IPS DF 19.7 (cell line): Measurements from ENCODE around the gene CHRD.
"Not testable (repeated sequence)": the region's sequence is repeated elsewhere in the genome, so short reads cannot be mapped to it uniquely, and the experiment has no call there.

ENCODE experiments used
- DNase-seq: peaks from one replicate; pipeline ENCODE4 v3.0.0-alpha.2; 2013; ENCODE audit warnings: low read depth, low spot score

The CHRD gene

DNA sequence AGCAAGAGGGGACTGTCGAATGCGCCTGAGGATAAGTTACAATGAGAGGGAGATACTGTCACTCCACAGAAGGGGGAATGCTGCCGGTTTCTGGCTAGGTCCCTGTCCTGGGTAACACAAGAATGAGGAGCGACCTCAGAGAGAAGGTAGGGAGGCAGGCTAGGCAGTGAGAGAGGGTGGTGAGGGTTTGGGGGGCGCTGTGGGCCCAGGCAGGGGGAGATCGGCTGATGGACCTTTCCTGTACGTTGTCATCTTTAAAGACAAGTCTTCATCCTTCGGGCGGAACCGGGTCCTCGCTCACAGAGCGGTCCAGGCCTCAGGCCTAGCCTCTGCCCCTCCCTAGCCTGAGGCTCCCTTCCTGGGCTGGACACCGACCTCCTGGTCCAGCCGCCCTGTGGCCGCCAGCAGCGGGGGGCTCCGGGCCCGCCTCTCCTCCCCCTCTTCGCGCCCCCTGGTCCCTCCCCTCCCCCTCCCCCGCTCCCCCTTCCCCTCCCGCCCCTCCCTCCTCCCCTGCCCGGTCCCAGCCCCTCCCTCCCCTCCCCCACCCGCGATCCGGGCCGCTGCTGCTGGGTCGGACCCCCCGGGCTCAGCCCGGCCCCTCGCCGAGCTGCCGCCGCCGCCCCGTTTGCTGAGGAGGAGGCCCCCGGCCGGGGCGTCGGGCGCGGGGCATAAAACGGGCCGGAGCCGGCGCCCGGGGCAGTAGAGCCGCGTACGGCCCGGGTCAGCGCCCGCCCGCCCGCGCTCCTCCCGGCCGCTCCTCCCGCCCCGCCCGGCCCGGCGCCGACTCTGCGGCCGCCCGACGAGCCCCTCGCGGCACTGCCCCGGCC is at the start of gene CHRD:
Gene CHRD, plus strand, starts transcription at position 697 of the 827 bp plus-strand sequence. CDS start 265 bp downstream, outside the sequence.
- DNase-seq: no peak

DNA sequence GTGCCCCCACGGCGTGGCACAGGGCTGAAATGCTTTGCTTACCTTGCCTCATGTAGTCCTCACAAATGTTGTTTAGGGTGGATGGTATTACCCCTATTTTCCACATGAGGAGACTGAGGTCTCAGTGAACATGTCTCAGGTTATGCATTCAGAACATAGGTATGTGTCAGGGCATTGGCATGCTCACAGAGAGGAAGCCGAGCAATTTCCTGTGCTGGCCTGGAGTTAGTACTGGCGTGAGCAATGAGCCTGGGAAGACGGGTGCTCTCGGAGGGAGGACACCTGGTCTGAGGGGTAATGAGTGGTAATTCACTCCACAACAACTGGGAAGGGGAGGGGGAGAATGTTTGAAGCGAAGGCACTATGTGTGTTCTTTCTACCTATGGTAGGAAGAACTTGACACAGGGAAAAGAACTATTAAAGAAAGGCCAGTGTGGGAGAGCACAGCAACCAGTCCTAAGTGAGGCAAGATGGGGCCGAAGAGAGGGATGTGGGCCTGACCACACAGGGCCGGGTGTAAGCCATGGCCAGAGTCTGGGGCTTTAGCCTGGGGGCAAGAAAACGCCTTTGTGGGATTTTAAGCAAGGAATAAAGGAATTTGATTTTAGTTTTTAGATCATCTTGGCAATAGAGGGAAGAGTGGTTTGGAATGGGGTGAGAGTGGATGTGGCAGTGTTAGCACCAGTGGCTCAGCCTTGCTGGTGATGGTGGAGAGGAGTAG is 47.3 kb upstream of the CHRD start:
- no peak for DNase-seq

GRCh38 chr3:184333190-184333589 is 46.7 kb upstream of the CHRD start:
- DNase-seq: no peak

GRCh38 chr3:184333700-184334099 is 46.2 kb upstream of the CHRD start:
- DNase-seq: no peak

GRCh38 chr3:184334470-184335158 is 45.2 kb upstream of the CHRD start:
- DNase-seq: no peak

DNA sequence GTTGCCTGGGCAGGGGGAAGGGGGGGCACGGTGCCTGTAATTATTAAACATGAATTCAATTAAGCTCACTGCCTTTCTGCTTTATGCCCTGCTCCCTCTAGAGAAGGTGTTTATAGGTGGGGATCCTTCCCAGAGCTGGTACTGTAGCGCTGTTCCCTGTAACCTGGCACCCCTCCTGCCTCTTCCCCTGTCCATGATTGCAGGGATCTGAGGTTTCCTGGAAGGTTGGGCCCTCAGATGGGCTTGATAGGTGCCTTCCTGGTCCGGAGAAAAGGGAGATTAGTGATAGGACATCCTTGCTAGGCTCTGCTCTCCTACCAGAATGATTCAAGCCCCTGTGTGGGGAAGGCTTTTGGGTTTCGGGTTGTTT is 44.6 kb upstream of the CHRD start:
- DNase-seq: no peak

DNA sequence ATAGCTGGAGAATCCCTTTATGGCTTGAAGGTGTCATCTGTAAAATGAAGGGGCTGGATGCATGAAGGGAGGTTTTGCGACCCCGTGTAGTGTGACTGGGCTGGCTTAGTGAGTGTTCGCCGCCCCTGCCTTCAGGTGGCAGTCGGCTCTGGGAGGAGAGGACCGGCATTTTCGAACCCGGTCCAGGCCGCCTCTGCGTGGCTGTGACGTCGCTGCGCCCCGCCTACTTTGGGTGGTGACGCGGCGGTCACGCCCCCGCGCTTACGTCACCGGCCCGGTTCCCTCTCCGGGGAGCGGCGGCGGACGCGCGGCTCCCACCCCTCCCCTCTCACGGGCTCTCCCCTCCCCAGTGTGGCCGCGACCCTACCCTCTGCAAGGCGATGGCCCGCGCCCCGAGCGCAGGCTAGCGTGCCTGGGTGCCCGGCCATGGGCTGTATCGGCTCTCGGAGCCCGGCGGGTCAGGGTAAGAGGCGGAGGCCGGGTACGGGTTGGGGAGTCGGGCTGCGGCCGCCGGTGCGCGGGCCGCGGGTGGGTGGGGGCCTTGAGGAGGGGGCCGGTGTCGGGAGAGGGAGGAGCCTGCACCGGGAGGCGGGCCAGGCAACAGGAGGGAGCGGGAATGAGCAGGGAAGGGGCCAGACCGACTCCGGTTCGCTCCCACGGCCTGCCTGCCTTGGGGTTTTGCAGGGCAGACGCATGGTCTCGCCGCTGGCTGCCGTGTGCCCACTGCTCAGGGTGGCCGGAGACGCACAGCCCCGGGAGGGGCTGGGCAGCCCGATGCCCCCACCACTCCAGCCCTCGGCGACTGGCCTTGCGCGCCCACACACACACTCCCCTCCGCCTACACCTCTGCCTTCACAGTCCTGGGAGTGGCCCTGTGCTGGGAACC is 44.0 kb upstream of the CHRD start:
- peak; percentile 25 for DNase-seq

- DNase-seq: peak; percentile 38
Observed at GRCh38 chr3:184336547-184337398, 43.1 kb upstream of the CHRD start.

- DNase-seq: no peak
Observed at GRCh38 chr3:184337399-184337714, 42.5 kb upstream of the CHRD start, which contains the start of gene FAM131A. Gene FAM131A (plus strand): TSS chr3:184337600. CDS start chr3:184337631, 31 bp downstream.

- no peak for DNase-seq
Observed at GRCh38 chr3:184337981-184338380, 41.9 kb upstream of the CHRD start.

DNA sequence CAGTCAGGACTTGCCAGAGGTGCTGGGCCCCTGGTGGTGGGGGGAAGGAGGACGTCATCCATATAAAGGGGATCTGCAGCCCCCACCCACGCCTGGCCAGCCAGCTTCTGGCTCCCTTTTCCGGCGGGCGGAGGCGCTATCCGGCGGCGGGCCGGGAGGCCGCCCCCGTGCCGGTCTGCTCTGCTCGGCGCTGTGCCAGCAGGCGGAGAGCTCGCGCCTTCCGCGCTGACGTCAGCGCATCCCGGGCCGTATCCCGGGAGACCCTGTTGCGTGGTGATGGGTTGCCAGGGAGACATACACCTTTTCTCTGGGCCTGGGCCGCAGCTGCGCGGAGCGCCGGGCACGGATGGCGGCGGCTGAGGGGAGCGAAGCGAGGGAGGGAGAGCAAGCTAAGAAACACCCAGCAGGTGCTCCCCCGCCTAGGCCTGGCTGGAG is 41.3 kb upstream of the CHRD start:
- no peak for DNase-seq

DNA sequence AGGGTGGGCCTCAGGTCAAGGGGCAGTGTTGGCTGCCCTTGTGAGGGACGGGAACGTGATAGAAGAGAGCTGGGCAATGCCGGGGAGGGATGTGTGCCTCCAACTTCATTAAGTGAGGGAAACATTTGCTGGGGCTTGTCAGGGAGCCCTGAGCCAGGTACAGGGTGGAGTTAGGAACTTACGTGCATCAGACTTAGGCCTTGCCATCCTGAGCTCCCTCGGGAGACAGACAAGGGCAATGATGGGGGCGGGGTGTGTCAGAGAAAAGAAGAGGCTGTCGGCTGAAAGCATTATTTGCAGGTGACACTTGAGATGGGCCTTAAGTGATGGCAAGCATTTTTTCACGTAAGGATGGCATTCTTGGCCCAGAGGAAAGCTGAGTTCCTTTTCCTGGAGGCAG is 40.9 kb upstream of the CHRD start:
- no peak for DNase-seq

- not testable (repeated sequence) for DNase-seq
Observed at GRCh38 chr3:184339451-184340135, 40.3 kb upstream of the CHRD start.

- no peak for DNase-seq
Observed at GRCh38 chr3:184341925-184342324, 37.9 kb upstream of the CHRD start.

DNA sequence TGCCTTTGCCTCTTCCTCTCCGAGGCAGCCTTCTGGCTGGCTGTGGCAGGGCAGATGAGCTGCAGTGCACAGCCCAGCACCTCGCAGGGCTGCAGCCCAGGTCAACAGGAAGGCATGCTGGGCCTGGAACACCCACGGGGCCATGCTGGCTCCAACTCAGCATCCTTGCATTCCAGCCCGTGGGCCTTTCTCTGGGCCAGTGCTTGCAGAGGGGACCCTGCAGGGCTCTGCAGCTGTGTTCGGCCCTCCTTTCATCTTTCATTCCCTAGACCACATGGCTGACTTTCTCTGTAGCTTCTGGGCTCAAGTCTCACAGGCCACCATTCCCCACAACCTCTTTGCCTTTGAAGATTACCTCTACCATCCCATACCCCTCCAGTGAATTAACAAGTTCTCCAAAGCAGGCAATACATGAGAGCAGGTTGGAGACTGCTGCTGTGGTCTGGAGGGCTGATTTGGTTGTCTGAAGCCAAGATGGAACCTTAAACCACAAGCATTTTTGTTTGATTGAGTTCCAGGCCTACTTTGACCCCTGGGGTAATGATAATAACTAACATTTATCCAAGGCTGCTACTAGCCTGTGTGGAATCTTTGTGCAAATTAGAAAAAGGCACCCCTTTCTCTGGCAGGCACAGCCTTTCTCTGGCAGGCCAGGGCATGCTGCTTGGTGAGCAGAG is 36.5 kb upstream of the CHRD start:
- DNase-seq: no peak

- no peak for DNase-seq
Observed at GRCh38 chr3:184344579-184345316, 35.1 kb upstream of the CHRD start.

GRCh38 chr3:184345317-184346144 is 34.3 kb upstream of the CHRD start:
- DNase-seq: no peak
